ENCODE results near the gene HS6ST2.

HS6ST2 gene

DNA sequence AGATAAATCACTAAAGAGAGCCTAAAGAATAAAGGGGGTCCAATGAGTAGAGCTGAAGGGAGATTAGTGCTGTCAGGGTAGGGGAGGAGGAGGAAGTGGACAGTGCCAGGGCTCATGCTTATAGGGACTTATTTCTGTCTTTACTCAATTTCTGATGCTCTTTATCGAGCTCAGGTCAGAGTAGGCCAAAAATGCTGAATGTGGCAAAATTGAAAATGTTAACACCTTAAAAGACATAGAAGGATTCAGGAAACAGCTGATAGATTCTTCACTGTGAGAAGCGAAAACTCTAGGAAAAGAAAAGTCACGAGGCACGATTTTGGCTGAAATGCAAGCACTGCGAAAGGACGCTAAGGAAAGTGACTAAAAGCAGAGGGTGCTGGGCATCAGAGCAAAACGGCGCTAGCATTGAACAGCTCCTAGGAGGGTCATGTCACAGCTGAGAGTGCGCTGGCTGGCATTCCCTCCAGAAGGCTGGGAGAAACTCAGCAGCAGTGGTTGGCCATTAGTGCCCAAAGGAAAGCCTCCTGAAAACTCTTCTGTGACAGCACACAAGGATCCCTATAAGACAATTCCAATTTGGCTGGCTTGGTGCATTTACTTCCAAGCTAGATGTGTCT lies 150.9 kb downstream of the HS6ST2 start:
- no peak for DNase-seq

DNA sequence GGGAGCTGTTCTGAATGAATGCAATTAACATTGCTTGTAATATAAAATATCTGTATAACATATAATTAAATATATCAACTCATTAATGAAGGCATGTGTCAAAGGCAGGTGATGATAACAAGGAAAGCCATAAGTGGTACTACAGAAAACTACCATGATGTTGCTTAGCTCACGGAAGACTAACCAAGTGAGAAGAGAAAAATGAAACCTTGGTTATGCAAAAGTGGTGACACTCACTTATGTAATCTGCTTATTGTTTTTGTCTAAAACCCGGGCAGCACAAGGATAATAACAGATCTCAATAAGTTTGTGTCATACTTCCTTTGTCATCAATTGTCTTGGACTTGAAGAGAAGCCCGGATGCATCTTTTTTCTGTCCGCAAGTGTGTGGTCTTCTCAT lies 156.4 kb downstream of the HS6ST2 start:
- DNase-seq = no peak

DNA sequence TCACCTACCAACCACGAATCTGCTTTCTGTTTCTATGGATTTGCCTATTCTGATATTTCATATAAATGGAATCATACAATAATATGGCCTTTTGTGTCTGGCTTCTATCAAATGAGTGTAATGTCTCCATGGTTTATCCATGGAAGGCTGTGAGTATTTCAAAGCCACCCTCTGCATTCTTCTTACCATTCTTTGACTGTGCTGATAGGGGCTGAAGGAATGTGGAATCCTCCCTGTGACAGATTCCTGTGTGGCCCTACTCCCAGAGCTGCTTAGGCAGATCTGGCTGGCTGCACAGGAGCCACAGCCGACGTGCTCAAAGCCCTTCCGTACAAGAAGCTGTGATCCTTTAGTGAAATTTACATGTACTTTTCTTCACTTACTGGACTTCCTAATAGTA lies 163.2 kb downstream of the HS6ST2 start:
- no peak for DNase-seq

DNA sequence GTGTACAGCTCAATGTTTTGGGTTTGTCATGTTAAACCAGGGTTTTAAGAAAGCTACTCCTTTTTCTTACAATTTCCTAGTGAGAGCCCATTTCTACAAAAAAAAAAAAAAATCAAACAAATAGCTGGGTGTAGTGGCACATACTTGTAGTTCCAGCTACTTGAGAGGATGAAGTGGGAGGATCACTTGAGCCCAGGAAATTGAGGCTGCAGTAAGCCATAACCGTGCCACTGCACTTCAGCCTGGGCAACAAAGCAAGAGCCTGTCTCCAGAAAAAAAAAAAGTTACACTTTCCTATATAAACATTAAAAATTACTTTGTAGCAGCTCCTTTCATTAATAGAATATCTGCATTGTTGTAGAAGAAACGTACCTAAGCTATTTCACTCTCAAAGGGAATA lies 166.7 kb downstream of the HS6ST2 start:
- DNase-seq = no peak

DNA sequence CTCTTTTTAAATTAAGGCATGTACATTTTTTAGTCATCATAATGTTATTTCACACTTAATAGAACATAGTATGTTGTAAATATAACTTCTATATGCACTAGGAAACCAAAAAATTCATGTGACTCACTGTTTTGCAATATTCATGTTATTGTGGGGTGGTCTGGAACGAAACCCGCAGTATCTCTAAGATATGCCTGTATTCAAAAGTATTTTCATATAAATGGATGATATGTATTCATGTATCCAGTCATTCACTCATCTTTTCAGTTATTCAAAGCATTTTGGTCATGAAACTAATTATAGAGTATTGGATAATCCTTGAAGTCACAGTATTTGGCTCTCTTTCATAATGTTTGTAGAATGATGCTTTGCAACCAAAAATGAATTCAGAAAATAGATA lies 168.1 kb downstream of the HS6ST2 start:
- DNase-seq = no peak

DNA sequence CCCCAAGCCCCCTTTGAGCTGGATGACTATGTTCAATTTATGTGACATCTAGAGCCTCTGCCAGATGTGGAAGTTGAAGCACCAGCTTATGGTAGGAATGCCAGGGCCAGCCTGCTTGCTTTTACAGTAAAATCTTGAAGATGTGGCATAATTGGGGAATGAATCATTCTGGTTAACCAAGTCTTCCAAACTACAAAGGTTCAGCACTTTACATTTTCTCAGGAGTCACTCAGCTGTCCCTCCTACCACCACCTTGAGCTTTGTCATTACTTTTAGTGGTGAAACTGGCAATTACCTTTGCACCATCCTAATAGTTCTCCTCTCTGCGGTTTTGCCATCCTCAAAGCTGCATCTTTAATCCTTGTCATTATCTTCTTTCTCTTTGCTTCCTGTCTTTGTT lies 172.2 kb downstream of the HS6ST2 start:
- no peak for DNase-seq

DNA sequence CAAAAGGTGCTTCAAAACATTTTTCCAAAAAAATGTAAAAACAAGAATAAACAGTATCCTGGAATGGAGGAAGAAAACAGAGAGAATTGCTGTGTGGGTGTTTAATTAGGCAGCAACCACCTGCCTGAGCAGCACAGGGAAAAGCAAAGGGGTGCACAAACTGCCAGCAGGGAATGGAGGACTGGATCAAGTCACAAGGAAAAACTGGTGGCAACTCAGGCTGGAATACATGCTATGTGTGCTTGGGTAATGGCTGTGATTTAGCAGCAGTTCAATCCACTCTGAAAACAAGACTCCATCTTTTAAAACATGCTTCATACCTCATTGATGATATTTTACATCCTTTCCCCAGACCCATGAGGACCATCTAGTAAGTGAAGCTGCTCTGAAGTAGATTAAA lies 179.5 kb downstream of the HS6ST2 start:
- DNase-seq = no peak

DNA sequence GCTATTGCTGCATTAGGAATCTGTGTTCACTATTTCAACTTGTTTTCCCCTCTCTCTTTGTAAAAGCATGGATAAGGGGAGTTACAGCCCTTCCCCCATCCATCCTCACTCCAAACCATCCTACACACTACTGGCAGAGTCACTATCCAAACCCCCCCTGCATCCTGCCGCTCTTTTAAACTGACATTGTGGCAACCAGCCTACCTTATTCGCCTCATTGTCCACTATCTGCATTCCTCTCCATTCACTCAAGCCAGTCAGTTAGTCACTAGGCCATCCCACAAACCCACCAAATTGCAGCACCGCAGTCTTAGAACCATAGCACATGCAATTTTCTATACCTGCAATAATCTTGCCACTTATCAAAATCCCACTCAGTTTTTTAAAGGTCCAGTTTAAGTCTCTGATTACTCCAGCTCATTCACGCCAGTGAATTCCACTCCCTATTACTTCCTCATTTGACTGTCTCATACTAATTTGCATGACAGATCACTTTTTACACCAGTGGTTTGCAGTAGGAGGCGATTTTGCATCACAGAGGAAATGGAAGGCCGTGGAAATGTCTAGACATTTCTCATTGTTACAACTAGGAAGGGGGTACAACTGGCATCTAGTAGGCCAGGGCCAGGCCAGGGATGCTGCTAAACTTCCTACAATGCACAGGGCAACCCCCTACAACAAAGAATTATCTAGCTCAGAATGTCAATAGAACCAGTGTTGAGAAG lies 181.8 kb downstream of the HS6ST2 start:
- no peak for DNase-seq

DNA sequence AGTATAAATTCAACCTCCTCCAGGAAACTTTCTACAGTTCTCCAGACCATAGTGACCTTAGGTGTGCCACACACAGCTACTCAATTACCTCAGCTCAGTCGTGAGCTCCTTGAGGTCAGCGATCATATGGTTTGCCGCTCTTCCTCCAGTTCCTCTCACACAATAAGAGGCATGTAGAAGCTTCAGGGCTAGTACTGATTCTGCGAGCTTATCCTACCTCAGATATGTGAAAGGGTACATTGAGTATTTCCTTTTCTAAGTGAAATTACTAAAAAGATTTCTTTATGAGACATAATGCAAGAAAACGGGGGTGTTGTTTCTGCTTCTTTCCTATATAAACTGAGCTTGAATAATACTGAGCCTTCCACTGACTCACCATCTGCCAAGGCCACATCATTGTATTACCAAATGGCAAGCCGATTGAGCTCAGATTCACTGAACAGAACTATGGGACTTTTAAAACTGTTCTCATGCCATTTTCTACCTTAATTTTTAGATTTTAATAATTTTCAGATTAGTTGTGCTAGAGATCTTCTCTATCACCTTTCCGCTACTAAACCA lies 183.1 kb downstream of the HS6ST2 start:
- DNase-seq = no peak

DNA sequence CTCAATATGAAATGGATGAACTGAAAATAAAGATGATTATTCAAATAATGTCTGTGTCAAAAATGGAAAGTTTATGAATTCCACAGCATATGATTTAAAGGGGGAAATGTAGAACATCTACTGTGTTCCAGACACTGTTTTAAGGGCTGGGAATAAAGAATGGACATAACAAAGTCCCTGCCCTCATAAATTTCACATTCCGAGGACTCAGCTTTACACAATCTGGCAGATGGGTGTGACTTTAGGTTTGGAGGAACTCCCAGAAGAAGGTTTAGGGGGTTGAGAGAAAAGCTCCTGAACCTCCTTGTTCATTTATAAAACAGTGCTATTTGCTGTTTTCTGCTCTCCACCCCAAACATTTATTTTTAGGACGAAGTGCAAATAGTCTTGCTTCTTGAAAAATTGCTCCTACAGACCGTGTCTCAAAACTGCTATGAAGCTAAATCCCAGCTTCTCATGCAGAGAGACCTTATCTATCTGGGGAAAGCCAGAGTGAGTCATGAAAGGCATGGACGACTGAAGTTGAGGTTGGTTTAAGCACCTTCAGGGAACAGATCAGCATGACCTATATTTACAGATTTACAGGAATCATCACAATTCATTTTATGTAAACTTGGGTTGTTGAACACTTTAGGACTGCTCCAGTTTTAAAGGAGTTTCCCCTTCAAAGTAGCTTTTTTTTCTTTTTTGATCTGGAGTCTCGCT lies 184.3 kb downstream of the HS6ST2 start:
- DNase-seq = no peak

DNA sequence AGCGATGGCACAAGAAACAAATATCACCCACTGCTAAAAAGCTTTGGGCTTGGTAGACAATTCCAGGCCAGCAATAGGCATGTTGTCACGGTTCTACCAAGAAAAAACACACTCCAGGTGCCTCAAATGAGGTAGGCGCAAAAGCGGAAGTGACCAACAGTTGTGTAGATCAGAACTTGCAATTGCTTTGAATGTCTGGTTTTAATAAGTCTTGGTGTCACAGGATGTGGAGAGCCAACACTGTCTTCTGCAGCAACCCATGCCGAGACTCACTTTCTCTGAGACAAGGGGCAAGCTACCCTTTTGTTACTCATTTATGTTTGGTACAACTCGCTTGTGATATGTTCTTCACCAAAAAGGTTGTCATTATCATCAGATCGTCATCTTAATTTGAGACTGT lies 188.8 kb downstream of the HS6ST2 start:
- no peak for DNase-seq

DNA sequence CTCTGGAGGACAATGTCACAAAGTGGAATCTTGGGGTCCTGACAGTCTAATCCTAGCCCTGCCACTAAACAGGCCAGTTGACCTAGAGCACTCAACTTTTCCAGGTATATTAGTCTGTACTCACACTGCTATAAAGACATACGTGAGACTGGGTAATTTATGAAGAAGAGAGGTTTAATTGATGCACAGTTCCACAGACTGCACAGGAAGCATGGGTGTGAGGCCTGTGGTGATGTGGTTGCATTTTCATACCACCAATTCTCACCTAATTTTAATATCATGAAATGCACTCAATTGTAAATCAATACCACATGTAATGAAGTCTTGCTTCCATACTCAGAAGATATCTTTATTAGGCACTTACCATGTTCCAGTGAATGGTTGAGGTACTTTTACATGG lies 192.0 kb downstream of the HS6ST2 start:
- DNase-seq = no peak

DNA sequence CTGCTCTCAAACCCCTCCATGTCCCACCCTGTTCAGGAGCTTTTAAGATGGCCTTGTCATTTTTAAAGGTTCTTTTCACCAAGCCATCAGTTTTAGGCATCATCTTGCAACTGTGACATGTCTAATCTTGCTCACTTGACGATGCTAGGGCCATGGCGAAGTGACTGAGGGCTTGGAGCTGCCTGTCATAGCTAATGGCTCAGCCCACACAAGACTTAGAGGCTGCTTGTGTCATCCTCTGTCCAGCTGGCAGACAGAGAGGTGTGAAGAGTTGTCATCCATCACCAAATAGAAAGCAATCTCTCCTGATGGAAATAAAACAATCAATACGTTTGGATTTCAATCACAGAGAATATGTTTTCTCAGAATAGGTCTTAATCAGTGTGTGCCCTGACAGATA lies 194.9 kb downstream of the HS6ST2 start:
- peak in 2 of 56 donors; percentile 0 for DNase-seq

DNA sequence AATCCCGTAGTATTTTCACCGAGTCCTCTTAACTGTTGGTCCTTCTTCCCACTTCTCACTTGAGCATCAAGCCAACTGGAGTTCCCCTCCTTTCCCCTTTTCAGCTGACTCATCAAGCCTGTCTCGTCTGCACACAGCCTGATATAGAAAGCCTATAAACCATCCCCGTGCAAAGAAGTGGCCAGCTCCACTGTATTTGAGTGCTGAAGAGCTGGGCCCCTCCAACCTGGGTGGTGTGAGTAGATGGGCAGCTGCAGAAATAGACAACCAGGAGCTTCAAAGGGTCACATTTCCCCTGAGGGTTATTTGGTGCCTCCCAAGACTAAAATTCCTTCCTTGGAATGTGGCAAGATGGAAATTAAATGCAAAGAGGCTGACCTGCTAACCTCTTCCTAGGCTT lies 199.7 kb downstream of the HS6ST2 start:
- DNase-seq = no peak

DNA sequence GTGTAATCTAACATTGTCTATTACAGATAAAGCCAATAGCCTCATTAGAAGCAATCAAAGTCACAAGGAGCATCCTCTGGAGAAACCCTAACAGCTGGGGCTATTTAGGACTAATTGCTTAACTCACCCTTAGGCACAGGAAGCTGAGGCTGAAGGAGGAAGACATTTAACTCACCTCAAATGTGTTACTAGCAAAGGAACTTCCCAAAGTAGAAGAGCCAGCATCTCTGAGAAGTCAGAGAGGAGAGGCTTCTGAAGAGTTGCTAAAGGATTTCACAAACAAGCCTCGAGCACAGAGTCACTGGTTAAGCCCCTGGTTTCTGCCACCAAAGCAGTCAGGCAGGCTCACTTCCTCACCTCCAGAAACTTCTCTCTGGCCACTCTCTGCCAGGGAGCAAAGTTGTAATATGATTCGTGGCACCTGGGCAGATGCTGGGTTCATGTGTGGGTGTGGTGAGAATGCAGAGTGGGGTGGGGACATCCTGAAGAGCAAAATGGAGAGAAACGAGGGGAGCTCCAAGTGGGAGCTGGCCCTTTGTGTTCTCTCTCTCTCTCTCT lies 201.3 kb downstream of the HS6ST2 start:
- DNase-seq = no peak

DNA sequence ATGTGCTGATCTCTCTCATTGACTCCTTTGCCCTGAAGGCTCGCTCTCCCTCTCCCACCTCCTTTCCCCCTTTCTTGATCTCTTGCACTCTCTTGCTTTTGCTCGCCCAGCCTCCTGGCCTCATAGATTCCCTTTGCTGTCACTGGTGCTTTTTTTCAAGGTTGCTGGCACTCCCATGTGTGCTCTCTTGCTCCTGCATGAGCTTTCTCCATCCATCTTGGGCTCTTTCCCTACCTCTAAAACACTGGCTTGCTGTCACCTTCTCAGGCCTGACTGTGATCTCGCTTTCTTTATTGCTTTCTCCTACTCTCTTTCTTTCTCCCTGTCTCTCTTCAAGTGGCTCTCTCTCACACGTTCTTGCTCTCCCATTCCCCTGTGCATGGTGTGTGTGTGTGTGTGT lies 202.0 kb downstream of the HS6ST2 start:
- DNase-seq = no peak

DNA sequence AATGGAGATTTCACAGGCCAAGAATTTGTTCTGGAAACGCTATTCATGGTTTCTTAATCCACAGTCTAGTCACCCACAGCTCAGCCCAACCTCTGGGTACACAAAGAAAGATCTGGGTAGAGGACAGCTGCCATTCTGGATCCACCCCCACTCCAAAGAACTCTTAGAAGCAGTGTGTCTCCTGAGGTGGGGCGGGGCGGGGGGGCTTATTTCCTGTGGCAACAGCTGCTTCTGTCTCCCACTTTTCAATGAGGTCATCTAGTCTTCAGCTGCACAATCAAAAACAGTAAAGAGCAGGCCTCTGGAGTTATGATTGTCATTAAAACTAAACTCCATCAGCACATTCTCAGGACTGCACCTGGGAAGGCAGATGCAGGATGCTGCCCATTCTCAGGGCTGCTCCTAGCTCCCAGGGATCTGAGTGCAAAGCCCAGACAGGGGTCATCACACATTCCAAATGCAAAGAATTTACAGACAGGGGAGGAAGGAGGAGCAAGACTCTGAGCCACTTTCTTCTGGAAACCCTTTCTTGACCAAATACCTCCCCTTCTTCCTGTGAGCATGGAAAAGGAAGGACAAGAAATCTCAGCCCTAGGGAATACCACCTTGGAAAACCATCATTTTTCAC lies 207.3 kb downstream of the HS6ST2 start:
- no peak for DNase-seq

DNA sequence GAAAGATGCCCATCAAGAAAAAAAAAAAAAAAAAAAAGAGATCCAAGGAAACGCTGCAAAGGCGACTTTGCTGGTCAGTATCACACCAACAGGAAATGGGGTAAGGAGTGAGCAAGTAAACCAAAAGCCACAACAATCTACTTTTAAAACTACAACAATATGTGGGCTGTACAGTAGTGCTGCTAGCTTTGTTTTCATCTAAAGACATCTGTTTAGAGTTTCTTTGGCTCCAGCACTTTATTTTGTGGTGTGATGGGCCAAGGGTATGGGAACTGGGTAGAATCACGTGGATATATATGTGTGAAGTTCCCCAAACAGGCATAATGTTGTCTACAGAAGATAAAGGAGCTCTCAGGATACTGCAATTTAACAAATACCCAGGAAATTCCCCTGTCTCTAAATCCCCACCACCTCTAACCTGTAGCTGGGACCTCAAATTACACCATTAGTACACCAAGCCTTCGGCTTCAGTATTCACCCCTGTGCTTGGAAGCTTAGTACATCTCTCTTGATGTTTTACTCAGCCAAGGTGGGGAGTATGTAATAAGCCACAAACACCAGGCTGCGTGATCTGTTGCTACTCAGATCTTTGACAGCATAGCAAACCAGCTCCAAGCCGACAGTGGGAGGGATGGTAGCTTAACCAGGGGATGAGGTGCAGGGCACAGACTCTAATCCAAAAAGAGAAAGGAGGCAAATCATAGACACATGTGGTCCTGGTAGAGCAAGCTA lies 207.9 kb downstream of the HS6ST2 start:
- DNase-seq = no peak

DNA sequence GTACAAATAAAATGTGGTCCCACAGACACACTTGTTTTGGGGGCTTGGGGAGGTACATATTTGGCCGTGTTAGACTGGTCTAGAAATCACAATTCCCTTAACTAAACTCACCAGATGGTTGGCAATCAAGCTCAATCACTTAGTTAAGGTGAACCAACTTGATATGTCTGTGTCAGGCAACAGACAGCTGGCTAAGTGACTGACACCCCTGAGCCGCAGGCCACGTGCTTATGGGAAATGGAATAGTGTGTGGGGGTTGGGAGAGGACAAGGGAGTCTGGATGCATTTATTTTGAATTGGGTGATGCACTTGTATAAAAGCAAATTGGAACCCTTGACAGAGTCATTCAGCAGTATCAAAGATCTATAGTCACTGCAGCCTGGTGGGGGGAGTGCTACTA lies 209.0 kb downstream of the HS6ST2 start:
- no peak for DNase-seq

DNA sequence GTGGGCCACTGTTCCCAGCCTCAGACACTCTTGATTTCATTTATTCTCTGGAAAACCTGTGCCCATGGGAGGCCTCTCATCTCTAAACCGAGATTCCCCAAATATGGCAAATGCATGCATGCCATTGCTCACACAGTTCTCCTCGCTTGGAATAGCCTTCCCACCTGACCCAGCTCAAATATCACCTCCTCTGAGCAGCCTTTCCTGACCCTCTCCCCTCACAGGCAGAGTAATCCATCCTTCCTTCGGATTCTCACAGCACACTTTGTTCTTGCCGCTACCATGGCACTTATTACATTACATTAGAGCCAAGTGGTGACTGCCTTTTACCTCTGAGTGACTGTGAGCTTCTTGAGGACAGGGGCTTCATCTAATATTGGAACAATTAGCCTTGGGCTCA lies 209.5 kb downstream of the HS6ST2 start:
- DNase-seq = no peak

DNA sequence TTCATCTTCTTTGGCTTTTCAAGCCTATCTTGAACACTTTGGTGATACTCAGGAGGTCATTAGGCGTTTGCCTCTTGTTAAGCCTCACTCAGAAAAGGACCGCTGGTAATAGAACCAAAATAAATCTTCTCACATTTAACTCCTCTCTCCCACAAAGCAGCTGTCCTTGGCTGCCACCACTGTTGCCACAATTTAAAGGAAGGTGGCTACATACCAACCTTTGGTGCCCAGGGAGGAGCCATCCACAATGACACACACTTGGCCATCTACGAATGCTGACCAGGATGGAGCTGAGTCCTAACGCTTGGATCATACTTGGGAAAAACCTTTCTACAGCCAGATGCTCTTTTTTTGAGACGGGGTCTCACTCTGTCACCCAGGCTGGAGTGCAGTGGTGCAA lies 210.2 kb downstream of the HS6ST2 start:
- no peak for DNase-seq
